Neuronal stem cell (in vitro differentiated cells): Measurements from ENCODE around the gene STARD13.

Source experiments
- DNase-seq: peaks from one replicate; pipeline ENCODE4 v3.0.0-alpha.2; 2013; ENCODE audit warnings: low spot score
- H2AFZ ChIP-seq: one replicate; pipeline ENCODE4 v1.6.1; 2013; ENCODE audit warnings: mild to moderate bottlenecking, low read length, inconsistent platforms
- H2AK5ac ChIP-seq: 2 replicates; pipeline ENCODE4 v1.6.1; 2013; ENCODE audit warnings: low read depth, mild to moderate bottlenecking, inconsistent platforms, low read length, moderate library complexity, mixed read lengths
- H2BK120ac ChIP-seq: 2 replicates; pipeline ENCODE4 v1.6.1; 2013; ENCODE audit warnings: low read depth, mild to moderate bottlenecking, inconsistent platforms, low read length, moderate library complexity, mixed read lengths
- H2BK12ac ChIP-seq: one replicate; pipeline ENCODE4 v1.6.1; 2013; ENCODE audit warnings: low read length, inconsistent platforms
- H2BK15ac ChIP-seq: 2 replicates; pipeline ENCODE4 v1.6.1; 2013; ENCODE audit warnings: mild to moderate bottlenecking, low read length, inconsistent platforms, mixed read lengths
- H2BK5ac ChIP-seq: one replicate; pipeline ENCODE4 v1.6.1; 2013; ENCODE audit warnings: inconsistent platforms, mild to moderate bottlenecking, low read length, moderate library complexity
- H3K14ac ChIP-seq: one replicate; pipeline ENCODE4 v1.6.1; 2013; ENCODE audit warnings: low read length, inconsistent platforms
- H3K18ac ChIP-seq: 2 replicates; pipeline ENCODE4 v1.6.1; 2013; ENCODE audit warnings: low read length, inconsistent platforms
- H3K23ac ChIP-seq: 2 replicates; pipeline ENCODE4 v1.6.1; 2013; ENCODE audit warnings: low read depth, mild to moderate bottlenecking, mixed read lengths, low read length, inconsistent platforms; ENCODE audit not compliant: poor library complexity
- H3K27ac ChIP-seq: replicated peaks from 3 replicates; pipeline ENCODE4 v1.5.1; 2013; ENCODE audit warnings: low read length, inconsistent platforms
- H3K27me3 ChIP-seq, 3 experiments: 2 replicates each; pipeline ENCODE4 v1.6.1; 2013; ENCODE audit warnings: low read length in 3 of 3, mild to moderate bottlenecking in 2 of 3, inconsistent platforms in 1 of 3, low read depth in 1 of 3, mixed read lengths in 1 of 3, moderate library complexity in 1 of 3; ENCODE audit not compliant: control insufficient read depth in 3 of 3, insufficient read depth in 3 of 3
- H3K36me3 ChIP-seq, 2 donors: replicated peaks in 1 of 2; 2 replicates each; pipeline ENCODE4 v1.6.1; 2013; ENCODE audit warnings: low read length in 2 of 2; ENCODE audit not compliant: control insufficient read depth in 2 of 2, insufficient read depth in 2 of 2
- H3K4ac ChIP-seq: 2 replicates; pipeline ENCODE4 v1.6.1; 2013; ENCODE audit warnings: inconsistent platforms, mild to moderate bottlenecking, low read length, moderate library complexity
- H3K4me1 ChIP-seq, 2 donors: 1 replicate in 1 of 2; 2 replicates in 1 of 2; pipeline ENCODE4 v1.6.1; 2013; ENCODE audit warnings: low read length in 2 of 2, low read depth in 1 of 2; ENCODE audit not compliant: control insufficient read depth in 2 of 2, insufficient read depth in 1 of 2
- H3K4me2 ChIP-seq: one replicate; pipeline ENCODE4 v1.6.1; 2013; ENCODE audit warnings: mild to moderate bottlenecking, low read length, inconsistent platforms; ENCODE audit not compliant: insufficient read depth, poor library complexity, severe bottlenecking
- H3K4me3 ChIP-seq, 2 donors: 2 replicates each; pipeline ENCODE4 v1.5.1; 2013; ENCODE audit warnings: low read length in 2 of 2, mild to moderate bottlenecking in 2 of 2, inconsistent platforms in 1 of 2, moderate library complexity in 1 of 2
- H3K79me1 ChIP-seq: one replicate; pipeline ENCODE4 v1.6.1; 2013; ENCODE audit warnings: low read depth, mild to moderate bottlenecking, inconsistent platforms, low read length, moderate library complexity
- H3K9ac ChIP-seq: one replicate; pipeline ENCODE4 v1.6.1; 2013; ENCODE audit warnings: mild to moderate bottlenecking, low read depth, low read length, inconsistent platforms; ENCODE audit not compliant: poor library complexity
- H3K9me3 ChIP-seq, 2 donors: replicated peaks in 1 of 2; 2 replicates each; pipeline versions ENCODE3 to v1.6.1; 2013; ENCODE audit warnings: low read length in 2 of 2, mild to moderate bottlenecking in 2 of 2, inconsistent platforms in 1 of 2, low read depth in 1 of 2, mixed read lengths in 1 of 2, moderate library complexity in 1 of 2; ENCODE audit not compliant: control insufficient read depth in 2 of 2, insufficient read depth in 1 of 2
- H4K8ac ChIP-seq: one replicate; pipeline ENCODE4 v1.6.1; 2013; ENCODE audit warnings: low read depth, mild to moderate bottlenecking, inconsistent platforms, low read length, moderate library complexity
- H4K91ac ChIP-seq: one replicate; pipeline ENCODE4 v1.6.1; 2013; ENCODE audit warnings: low read length, low read depth, mild to moderate bottlenecking, inconsistent platforms; ENCODE audit not compliant: poor library complexity
- WGBS, 2 donors: extraction: QIAGEN DNeasy Blood & Tissue Kit; methylation state at CpG; one replicate each; pipeline ENCODE4 v1.1.7; 2013; ENCODE audit warnings: missing lambda C conversion rate in 2 of 2, mixed read lengths in 1 of 2; ENCODE audit not compliant: insufficient read length in 2 of 2, insufficient replicate concordance in 1 of 2; ENCODE audit errors: extremely low coverage in 2 of 2; 5-methylcytosine and 5-hydroxymethylcytosine counted together

The STARD13 gene

DNA sequence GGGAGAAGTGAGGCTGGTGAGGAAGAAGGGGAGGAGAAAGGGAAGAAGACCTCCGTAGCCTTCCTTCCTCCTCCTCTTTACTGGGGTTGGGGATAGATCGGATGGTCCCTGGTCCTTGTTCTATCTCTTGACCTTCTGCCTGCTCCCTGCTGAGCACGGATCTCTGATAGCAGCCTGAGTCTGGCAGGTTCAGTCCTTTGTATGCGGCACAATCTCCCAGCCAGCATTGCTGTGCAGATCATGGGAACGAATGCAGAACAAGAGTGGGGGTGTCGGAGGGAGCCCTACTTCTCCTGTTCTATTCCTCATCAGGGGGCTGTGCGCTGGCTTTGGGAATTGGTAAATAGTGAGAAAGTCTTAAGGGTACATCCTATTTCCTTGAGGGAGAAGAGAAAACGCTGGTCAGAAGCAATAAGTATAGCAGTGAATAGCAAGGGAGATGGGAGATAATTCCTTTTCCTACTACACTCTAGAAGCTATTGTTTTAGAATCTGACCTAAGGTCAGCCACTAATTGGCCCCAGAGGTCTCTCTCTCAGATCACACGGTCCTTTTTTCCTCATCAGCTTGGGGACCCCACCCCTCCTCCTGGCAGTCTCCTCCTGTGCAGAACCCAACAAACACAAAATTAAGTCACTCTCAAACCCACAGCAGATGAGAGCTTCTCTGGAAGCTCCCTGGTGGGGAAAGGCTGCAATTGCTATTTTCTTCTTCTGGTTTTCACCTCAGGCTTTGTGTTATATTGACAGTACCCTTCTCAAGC, 228.4 kb downstream of the STARD13 start:
- H3K14ac ChIP-seq = peak overlapping the region; percentile 41
- no peak overlapping the region for H2BK5ac ChIP-seq
- no peaks in the 10 kb centered on the region for H3K9me3 ChIP-seq
- peak overlapping the region; percentile 89 for H3K27ac ChIP-seq
- H2BK120ac ChIP-seq = no peak overlapping the region
- H3K4me1 ChIP-seq = peaks cover 4 to 6% of the 10 kb centered on the region in 2 donors
- H3K4ac ChIP-seq = no peak overlapping the region
- H2AFZ ChIP-seq = peak overlapping the region; percentile 77
- H3K36me3 ChIP-seq = no peaks in the 10 kb centered on the region
- no peak overlapping the region for H2AK5ac ChIP-seq
- no peak overlapping the region for H4K8ac ChIP-seq
- peaks cover 0 to under 1% (median 0%) of the 10 kb centered on the region in 3 experiments for H3K27me3 ChIP-seq
- H3K9ac ChIP-seq = no peak overlapping the region
- no CpG with 5 or more reads among the region's 9 CpGs for WGBS, 2 donors
- no peak overlapping the region for H3K23ac ChIP-seq
- H3K4me3 ChIP-seq = no peak overlapping the region
- no peak overlapping the region for H2BK12ac ChIP-seq
- no peaks in the 10 kb centered on the region for H3K79me1 ChIP-seq
- peak overlapping the region; percentile 45 for H2BK15ac ChIP-seq
- DNase-seq = peak; percentile 54
- H3K18ac ChIP-seq = peak overlapping the region; percentile 84
- no peak overlapping the region for H4K91ac ChIP-seq
- H3K4me2 ChIP-seq = no peak overlapping the region

DNA sequence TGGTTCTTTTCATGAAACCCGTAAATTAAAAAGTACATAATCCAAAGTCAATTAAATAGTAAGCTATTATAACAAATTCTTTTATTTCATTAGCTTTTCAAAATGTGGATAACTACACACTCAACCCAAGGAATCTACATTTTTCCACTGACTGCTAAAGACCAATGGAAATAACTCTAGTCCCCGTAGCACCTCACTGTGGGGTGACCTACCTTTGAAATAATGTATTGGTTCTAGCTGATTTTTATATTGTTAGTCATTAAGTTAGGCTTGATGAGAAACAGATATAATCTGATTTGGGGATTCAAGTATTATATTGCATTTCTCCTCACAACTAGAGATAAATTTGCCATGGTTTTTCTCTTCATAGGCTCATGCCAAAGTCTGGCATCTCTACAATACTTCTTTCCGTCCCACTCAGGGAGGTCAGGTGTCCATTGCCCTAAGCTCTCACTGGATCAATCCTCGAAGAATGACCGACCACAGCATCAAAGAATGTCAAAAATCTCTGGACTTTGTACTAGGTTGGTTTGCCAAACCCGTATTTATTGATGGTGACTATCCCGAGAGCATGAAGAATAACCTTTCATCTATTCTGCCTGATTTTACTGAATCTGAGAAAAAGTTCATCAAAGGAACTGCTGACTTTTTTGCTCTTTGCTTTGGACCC, 232.0 kb downstream of the STARD13 start:
- no peak overlapping the region for H2BK12ac ChIP-seq
- WGBS, 2 donors = no CpG with 5 or more reads among the region's 7 CpGs
- no peak overlapping the region for H3K9ac ChIP-seq
- no peak overlapping the region for H2AK5ac ChIP-seq
- H2BK120ac ChIP-seq = no peak overlapping the region
- H3K36me3 ChIP-seq = no peaks in the 10 kb centered on the region
- H3K23ac ChIP-seq = no peak overlapping the region
- peaks cover 0 to 3% (median 0%) of the 10 kb centered on the region in 3 experiments for H3K27me3 ChIP-seq
- no peak overlapping the region for H3K27ac ChIP-seq
- H2BK15ac ChIP-seq = no peak overlapping the region
- peaks cover 4 to 8% of the 10 kb centered on the region in 2 donors for H3K4me1 ChIP-seq
- H3K4me3 ChIP-seq = no peak overlapping the region
- no peak overlapping the region for H4K8ac ChIP-seq
- no peaks in the 10 kb centered on the region for H3K9me3 ChIP-seq
- no peaks in the 10 kb centered on the region for H3K79me1 ChIP-seq
- H2BK5ac ChIP-seq = no peak overlapping the region
- H3K18ac ChIP-seq = no peak overlapping the region
- no peak overlapping the region for H4K91ac ChIP-seq
- no peak overlapping the region for H3K14ac ChIP-seq
- H3K4me2 ChIP-seq = no peak overlapping the region
- no peak for DNase-seq
- no peak overlapping the region for H3K4ac ChIP-seq
- H2AFZ ChIP-seq = no peak overlapping the region
